Activated CD4-positive, alpha-beta memory T cell treated with anti-CD3 and anti-CD28 coated beads, Interleukin-2, amount 10 ng/mL, durations not matched to agents 7 days and 5 days (primary cell): ENCODE data around the gene TBC1D23. TPM values are rescaled to one million over a fixed set of nuclear protein-coding genes. Genes with fewer than 3 reads are reported as not detected.

Experiments
- CTCF ChIA-PET: fragments of 350-600 bp; sonication (Branson Sonifier 250); formaldehyde crosslinking; loops from one replicate; lab custom pipeline; 2021; ENCODE audit warnings: antibody characterized with exemption, inconsistent platforms; lab: Charles Lee
- POLR2A ChIA-PET: fragments of 350-600 bp; sonication (Branson Sonifier 250); formaldehyde crosslinking; loops from one replicate; lab custom pipeline; 2021; ENCODE audit warnings: antibody characterized with exemption; lab: Charles Lee
- DNase-seq: peaks from one replicate; pipeline ENCODE4 v3.0.0-alpha.2; 2020
- H3K27ac Mint-ChIP-seq: one replicate; pipeline ENCODE4 v1.8.0; 2021; ENCODE audit warnings: mild to moderate bottlenecking, mixed read lengths
- H3K27me3 Mint-ChIP-seq: one replicate; pipeline ENCODE4 v1.8.0; 2021; ENCODE audit warnings: mixed read lengths
- H3K36me3 Mint-ChIP-seq: one replicate; pipeline ENCODE4 v1.8.0; 2021; ENCODE audit warnings: low read depth, mixed read lengths
- H3K4me1 Mint-ChIP-seq: one replicate; pipeline ENCODE4 v1.8.0; 2021; ENCODE audit warnings: mixed read lengths
- H3K4me3 Mint-ChIP-seq: one replicate; pipeline ENCODE4 v1.8.0; 2021; ENCODE audit warnings: mild to moderate bottlenecking, mixed read lengths
- H3K9me3 Mint-ChIP-seq: one replicate; pipeline ENCODE4 v1.8.0; 2021; ENCODE audit warnings: mixed read lengths
- total RNA-seq, 2 experiments: library from RNA; stranded (reverse); gene quantifications; one replicate each; pipeline ENCODE4 v1.2.3, GENCODE V29; 2021

TBC1D23 gene
- total RNA-seq, 2 experiments from 2014 or later, result 26.5 to 29.3 TPM

DNA sequence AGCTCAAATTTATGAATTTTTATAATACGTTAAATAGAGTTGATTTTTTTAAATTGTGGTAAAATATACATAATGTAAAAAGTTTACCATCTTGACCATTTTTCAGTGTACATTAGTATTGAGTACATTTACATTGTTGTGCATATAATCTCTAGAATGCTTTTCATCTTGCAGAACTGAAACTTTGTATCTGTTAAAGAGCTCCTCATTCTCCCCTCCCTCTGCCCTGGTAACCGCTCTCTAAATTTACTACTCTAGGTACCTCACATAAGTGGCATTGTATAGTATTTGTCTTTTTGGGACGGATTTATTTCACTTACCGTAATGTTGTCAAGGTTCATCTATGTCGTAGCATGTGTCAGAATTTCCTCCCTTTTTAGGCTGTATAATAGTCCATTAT lies 13.6 kb downstream of the TBC1D23 start:
- CTCF ChIA-PET, result no interaction called here

DNA sequence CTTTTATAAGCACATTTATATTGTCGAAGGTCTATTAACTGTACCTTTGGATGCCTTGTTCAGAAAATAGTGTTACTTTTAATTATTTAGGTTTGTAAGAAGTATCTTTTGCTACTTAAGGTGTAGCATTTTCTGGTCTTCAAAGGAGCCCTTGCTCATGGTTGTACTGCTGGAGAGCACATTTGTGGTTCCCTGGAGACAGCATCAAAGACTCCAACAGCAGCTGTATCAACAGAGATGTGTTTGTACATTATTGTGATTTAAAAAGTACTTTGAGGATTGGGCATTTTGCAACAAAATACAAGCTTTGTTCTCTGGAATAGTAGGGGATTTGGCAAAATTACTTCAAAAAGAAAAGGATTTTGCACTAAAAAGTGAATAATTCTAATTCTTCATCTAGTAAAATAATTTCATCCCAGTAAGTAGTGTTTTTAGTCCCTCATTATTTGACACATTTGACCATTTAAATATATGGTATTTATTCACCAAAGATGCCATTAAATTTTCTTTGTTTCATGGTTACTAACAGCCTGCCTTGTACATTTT lies 16.5 kb downstream of the TBC1D23 start:
- no peak overlapping the region for H3K27ac Mint-ChIP-seq
- no peaks in the 10 kb centered on the region for H3K27me3 Mint-ChIP-seq
- H3K9me3 Mint-ChIP-seq, result no peaks in the 10 kb centered on the region
- ChIA-PET CTCF (interaction anchor here (0.5 to 1.3 kb wide), 2 partner anchors 19 to 445 kb away, joined by 3 to 4 read pairs; no protein-coding TSS in a partner anchor), POLR2A (no interaction called here)
- H3K4me1 Mint-ChIP-seq, result no peaks in the 10 kb centered on the region
- H3K4me3 Mint-ChIP-seq, result no peak overlapping the region
- H3K36me3 Mint-ChIP-seq, result peaks cover 4% of the 10 kb centered on the region
- no peak for DNase-seq

More for the DNA sequence above, 13.6 kb downstream of the TBC1D23 start:
- no peaks in the 10 kb centered on the region for H3K27me3 Mint-ChIP-seq
- POLR2A ChIA-PET, result no interaction called here
- no peak for DNase-seq
- H3K4me3 Mint-ChIP-seq, result no peak overlapping the region
- peaks cover 6% of the 10 kb centered on the region for H3K4me1 Mint-ChIP-seq
- no peak overlapping the region for H3K27ac Mint-ChIP-seq
- H3K36me3 Mint-ChIP-seq, result no peaks in the 10 kb centered on the region
- no peaks in the 10 kb centered on the region for H3K9me3 Mint-ChIP-seq

DNA sequence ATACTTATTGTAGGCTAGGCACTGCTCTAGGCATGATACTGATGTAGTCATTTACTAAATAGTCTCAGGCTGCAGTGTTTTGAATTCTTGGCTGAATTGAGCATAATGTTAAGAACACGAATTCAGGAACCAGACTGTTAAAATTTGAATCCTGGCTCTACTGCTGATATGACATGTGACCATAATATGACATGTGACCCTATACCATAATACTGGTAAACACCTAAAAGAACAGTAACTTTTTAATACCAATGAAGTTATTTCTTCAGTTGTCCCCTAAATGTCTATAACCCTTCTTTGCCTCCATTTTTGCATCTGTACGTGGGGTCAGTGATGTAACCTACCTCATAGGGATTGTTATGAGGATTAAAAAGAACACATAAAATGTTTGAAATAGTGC lies 18.1 kb downstream of the TBC1D23 start:
- ChIA-PET POLR2A (no interaction called here), CTCF (no interaction called here)
- Mint-ChIP-seq H3K4me3 (no peak overlapping the region), H3K36me3 (peaks cover 4% of the 10 kb centered on the region), H3K4me1 (peaks cover 1% of the 10 kb centered on the region), H3K9me3 (no peaks in the 10 kb centered on the region), H3K27me3 (no peaks in the 10 kb centered on the region), H3K27ac (no peak overlapping the region)
- no peak for DNase-seq

DNA sequence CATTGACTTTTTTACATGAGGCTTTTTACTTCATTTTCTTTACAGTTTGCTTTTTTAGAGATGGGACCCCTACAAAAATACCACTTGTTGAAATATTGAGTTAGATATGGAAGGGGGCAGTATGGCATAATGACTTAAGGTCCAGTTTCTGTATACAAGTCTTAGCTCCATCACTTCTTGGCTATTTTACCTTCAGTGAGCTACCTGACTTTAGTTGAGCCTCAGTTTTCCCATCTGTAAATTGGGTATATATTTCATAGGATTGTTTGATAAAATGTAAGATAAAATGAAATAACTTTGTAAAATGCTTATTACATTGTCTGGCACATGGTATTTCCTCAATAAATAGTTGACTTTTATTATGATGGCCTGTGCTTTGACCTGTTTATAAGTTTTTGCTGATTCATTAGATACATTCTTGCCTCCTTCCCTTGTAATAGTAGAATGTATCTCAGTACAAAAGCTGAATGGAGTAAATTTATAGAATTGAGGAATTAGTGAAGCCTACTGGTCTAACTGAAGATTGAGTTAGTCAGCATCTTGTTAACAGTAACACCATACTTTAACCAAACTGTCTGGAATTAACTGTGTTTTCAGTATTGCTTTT lies 27.6 kb downstream of the TBC1D23 start:
- H3K36me3 Mint-ChIP-seq, result peaks cover 21% of the 10 kb centered on the region
- POLR2A ChIA-PET, result no interaction called here
- H3K27ac Mint-ChIP-seq, result no peak overlapping the region
- no peaks in the 10 kb centered on the region for H3K27me3 Mint-ChIP-seq
- CTCF ChIA-PET, result no interaction called here
- H3K4me3 Mint-ChIP-seq, result no peak overlapping the region
- DNase-seq, result no peak
- peaks cover 8% of the 10 kb centered on the region for H3K4me1 Mint-ChIP-seq
- no peaks in the 10 kb centered on the region for H3K9me3 Mint-ChIP-seq

DNA sequence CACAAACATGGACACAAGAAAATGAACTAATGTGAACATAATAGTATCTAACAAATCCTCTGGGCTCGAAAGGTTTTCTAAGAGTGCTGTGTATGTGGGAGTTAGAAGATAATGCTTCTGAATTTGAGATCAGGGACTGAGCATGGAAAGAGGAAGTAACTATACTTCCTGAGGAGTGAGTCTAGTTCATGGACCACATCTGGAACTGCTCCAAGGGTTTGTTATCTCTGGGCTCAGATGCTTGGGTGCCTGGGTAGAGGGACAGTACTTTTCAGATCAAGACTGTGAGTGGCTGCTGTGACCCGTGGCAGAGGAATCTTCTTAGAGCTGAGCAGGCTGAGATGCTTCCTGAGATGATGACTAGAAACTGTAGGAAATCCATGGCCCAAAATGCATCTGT lies 28.5 kb downstream of the TBC1D23 start:
- Mint-ChIP-seq H3K4me1 (peaks cover 5% of the 10 kb centered on the region), H3K36me3 (peaks cover 20% of the 10 kb centered on the region), H3K27ac (no peak overlapping the region), H3K27me3 (no peaks in the 10 kb centered on the region), H3K9me3 (no peaks in the 10 kb centered on the region), H3K4me3 (no peak overlapping the region)
- ChIA-PET CTCF (no interaction called here), POLR2A (no interaction called here)
- no peak for DNase-seq

DNA sequence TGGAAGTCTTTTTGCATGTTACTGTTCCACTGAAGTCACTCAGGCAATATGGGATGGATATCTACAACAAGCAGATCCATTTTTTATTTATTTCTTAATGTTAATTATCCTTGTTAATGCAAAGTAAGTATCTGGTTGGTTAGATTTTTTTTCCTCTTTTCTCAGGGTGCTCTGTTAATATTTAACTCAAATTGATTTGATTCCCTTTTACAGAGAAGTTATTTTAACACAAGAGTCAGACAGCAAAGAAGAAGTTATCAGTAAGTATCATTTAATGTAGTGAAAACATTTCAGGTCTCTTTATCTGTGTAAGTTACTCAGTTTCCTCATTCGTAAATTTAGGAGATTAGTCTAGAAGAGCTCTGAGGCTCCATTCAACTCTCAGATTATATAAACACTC lies 34.3 kb downstream of the TBC1D23 start:
- H3K4me3 Mint-ChIP-seq, result no peak overlapping the region
- no peak overlapping the region for H3K27ac Mint-ChIP-seq
- no peaks in the 10 kb centered on the region for H3K9me3 Mint-ChIP-seq
- DNase-seq, result no peak
- peaks cover 24% of the 10 kb centered on the region for H3K36me3 Mint-ChIP-seq
- H3K27me3 Mint-ChIP-seq, result no peaks in the 10 kb centered on the region
- POLR2A ChIA-PET, result interaction anchor here (1.7 kb wide), 1 partner anchor 11 kb away, joined by 3 read pairs; no protein-coding TSS in a partner anchor
- H3K4me1 Mint-ChIP-seq, result peaks cover 5% of the 10 kb centered on the region
- CTCF ChIA-PET, result interaction anchor here (1.0 to 1.6 kb wide), 2 partner anchors 41 to 226 kb away, joined by 3 to 5 read pairs; no protein-coding TSS in a partner anchor

DNA sequence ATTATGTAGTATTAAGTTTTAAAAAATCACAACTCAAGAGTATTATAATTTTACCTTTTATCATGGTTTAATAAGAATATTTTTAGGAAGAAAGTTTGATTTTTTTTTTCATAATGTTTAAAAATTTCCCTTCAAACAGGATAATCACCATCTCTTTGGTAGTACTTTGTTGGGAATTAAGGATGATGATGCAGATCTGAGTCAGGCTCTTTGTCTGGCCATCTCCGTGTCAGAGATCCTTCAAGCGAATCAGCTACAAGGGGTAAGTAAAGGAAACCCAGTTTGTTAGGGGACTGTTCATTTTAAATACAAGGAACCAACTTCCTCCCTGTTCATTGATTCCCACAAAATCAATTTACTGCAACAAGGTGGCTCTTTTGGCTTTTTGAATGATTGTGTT lies 37.0 kb downstream of the TBC1D23 start:
- ChIA-PET CTCF (interaction anchor here (0.7 kb wide), 1 partner anchor 159 kb away, joined by 3 read pairs; no protein-coding TSS in a partner anchor), POLR2A (no interaction called here)
- Mint-ChIP-seq H3K27ac (no peak overlapping the region), H3K36me3 (peaks cover 28% of the 10 kb centered on the region), H3K4me3 (no peak overlapping the region), H3K4me1 (no peaks in the 10 kb centered on the region), H3K27me3 (no peaks in the 10 kb centered on the region), H3K9me3 (no peaks in the 10 kb centered on the region)
- no peak for DNase-seq

DNA sequence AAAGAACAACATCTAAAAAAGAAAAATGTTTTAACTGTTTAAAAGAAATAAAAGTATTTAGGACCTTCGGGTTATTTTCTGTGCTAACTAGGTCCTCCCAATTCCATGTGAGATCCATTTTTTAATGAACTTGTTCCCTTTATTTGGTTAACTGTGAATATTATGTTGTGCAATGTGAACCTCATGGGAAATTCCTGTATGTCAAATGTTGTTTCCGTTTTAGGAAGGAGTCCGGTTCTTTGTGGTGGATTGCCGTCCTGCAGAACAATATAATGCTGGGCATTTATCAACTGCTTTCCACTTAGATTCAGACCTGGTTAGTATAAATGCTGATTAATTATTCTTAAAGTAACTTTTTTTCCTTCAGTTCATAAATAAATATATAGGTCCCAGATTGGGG lies 38.2 kb downstream of the TBC1D23 start:
- no peak for DNase-seq
- Mint-ChIP-seq H3K27me3 (no peaks in the 10 kb centered on the region), H3K4me1 (no peaks in the 10 kb centered on the region), H3K4me3 (no peak overlapping the region), H3K27ac (no peak overlapping the region), H3K36me3 (peaks cover 31% of the 10 kb centered on the region), H3K9me3 (no peaks in the 10 kb centered on the region)
- CTCF ChIA-PET, result no interaction called here
- POLR2A ChIA-PET, result no interaction called here

DNA sequence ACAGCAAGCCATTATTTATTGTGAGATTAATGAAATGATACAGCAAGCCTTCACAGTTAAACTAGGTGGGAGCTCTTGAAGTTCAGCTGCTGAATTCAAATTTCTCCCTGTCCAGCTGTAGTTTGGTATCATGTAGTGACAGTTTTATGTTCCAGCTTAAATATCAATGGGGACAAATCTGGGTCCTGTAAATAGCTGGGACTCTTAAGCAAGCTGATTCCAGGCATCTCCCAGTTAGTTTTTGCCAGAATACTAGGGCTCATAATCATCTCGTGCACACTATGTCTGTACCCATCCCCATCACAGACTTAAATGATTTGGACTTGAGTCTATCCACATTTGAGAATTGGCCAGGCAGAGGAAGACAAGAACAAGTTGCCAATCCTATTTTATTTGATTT lies 45.9 kb downstream of the TBC1D23 start:
- H3K9me3 Mint-ChIP-seq, result no peaks in the 10 kb centered on the region

DNA sequence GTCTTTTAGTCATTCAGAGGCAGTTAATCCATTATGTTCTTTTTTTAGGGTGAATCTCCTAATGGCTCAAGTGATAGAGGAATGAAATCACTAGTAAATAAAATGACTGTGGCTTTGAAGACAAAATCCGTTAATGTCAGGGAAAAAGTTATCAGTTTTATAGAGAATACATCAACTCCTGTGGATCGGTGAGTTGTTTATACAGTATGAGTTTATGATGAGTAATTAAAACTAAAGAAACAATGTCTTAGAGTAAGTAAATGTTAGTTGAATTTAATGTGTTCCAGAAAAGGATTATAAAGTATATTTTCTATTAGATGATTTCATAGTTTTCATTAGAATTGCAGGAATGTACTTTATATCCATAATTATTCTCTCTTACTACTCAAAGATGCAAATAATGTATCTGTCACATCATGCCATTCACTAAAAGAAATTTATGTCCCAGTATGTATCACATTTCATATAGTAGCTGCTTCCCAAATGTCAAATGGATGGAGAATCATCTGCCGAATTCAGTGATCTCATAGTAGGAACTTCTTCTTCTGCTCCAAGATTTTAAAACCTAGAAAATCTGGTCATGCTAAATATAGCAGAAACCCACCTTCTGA lies 49.7 kb downstream of the TBC1D23 start:
- Mint-ChIP-seq H3K4me3 (no peak overlapping the region), H3K4me1 (peaks cover 2% of the 10 kb centered on the region), H3K27me3 (no peaks in the 10 kb centered on the region), H3K36me3 (peaks cover 5% of the 10 kb centered on the region), H3K27ac (no peak overlapping the region), H3K9me3 (no peaks in the 10 kb centered on the region)
- ChIA-PET CTCF (no interaction called here), POLR2A (interaction anchor here (1.3 kb wide), 1 partner anchor 10 kb away, joined by 3 read pairs; no protein-coding TSS in a partner anchor)
- no peak for DNase-seq

More for the DNA sequence above, 45.9 kb downstream of the TBC1D23 start:
- Mint-ChIP-seq H3K4me1 (peaks cover 2% of the 10 kb centered on the region), H3K4me3 (no peak overlapping the region), H3K27me3 (no peaks in the 10 kb centered on the region), H3K27ac (no peak overlapping the region), H3K36me3 (peaks cover 8% of the 10 kb centered on the region)
- no peak for DNase-seq
- ChIA-PET CTCF (no interaction called here), POLR2A (no interaction called here)

DNA sequence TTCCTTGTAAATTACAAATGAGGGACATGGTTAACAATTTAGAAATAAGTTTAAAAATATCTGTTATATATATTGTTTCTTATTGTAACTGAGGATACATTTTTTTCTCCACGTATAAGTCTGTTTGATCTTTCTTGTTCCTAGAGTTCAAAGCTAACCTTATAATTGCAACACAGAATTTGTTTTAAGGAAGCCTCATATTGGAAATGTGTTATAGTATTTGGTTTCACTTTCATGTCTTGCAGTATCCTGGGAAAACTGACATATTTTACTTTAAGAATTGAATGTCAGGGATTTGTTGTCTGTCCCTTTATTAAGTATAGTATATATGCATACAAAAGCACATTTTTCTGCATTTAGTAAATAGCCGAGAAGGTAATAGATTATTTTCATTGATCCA lies 50.2 kb downstream of the TBC1D23 start:
- Mint-ChIP-seq H3K4me3 (no peak overlapping the region), H3K4me1 (peaks cover 2% of the 10 kb centered on the region)
- CTCF ChIA-PET, result no interaction called here

DNA sequence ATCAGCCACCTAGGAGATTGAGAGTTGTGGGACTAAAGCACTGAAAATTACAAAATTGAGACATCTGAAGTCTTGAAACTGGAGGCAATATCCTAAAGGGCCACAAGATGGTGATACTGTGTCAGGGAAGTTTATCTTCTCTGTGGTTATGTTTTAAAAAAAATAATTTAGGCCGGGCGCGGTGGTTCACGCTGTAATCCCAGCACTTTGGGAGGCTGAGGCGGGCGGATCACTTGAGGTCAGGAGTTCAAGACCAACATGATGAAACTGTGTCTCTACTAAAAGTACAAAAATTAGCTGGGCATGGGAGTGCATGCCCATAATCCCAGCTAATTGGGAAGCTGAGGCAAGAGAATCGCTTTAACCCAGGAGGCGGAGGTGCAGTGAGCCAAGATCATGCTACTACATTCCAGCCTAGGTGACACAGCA lies 55.9 kb downstream of the TBC1D23 start:
- peak; percentile 43 for DNase-seq
- H3K27ac Mint-ChIP-seq, result no peak overlapping the region
- H3K4me1 Mint-ChIP-seq, result peaks cover 15% of the 10 kb centered on the region
- H3K27me3 Mint-ChIP-seq, result no peaks in the 10 kb centered on the region
- H3K36me3 Mint-ChIP-seq, result peaks cover 5% of the 10 kb centered on the region
- ChIA-PET CTCF (interaction anchor here (0.7 to 3.4 kb wide), 18 partner anchors 11 to 723 kb away, joined by 3 to 35 read pairs (median 4); partner anchors contain the start of genes LNP1, NIT2, TBC1D23 and TOMM70), POLR2A (interaction anchor here (0.7 to 1.6 kb wide), 3 partner anchors 83 to 463 kb away, joined by 3 to 7 read pairs (median 3); partner anchors contain the start of gene LNP1)
- H3K4me3 Mint-ChIP-seq, result no peak overlapping the region
- H3K9me3 Mint-ChIP-seq, result no peaks in the 10 kb centered on the region

More for the DNA sequence above, 50.2 kb downstream of the TBC1D23 start:
- no peaks in the 10 kb centered on the region for H3K9me3 Mint-ChIP-seq
- peaks cover 5% of the 10 kb centered on the region for H3K36me3 Mint-ChIP-seq
- no peaks in the 10 kb centered on the region for H3K27me3 Mint-ChIP-seq
- no peak overlapping the region for H3K27ac Mint-ChIP-seq
- no peak for DNase-seq
- POLR2A ChIA-PET, result interaction anchor here (1.3 kb wide), 1 partner anchor 11 kb away, joined by 3 read pairs; no protein-coding TSS in a partner anchor

DNA sequence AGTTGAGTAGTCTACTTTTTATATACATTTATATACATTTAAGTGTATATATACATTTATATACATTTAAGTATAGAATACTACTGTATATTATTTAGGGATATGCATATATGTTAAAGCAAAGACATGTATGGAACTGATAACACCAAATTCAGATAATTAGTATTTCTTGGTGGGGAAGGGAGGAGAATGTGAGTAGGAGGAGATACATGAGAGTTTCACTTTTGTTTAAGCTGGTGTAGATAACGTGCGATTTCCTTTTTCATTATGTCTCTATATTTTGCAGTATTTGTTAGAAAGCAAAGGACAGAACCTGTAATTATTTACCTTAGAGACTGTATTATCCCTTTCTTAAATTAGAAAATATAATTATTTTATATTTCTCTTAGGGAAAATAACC lies 57.1 kb downstream of the TBC1D23 start:
- Mint-ChIP-seq H3K27ac (no peak overlapping the region), H3K36me3 (peaks cover 5% of the 10 kb centered on the region), H3K4me3 (peak overlapping the region; percentile 8), H3K9me3 (no peaks in the 10 kb centered on the region), H3K27me3 (no peaks in the 10 kb centered on the region), H3K4me1 (peaks cover 15% of the 10 kb centered on the region)
- CTCF ChIA-PET, result interaction anchor here (1.4 to 3.4 kb wide), 3 partner anchors 83 to 285 kb away, joined by 4 to 35 read pairs (median 15); partner anchors contain the start of genes LNP1 and TOMM70
- POLR2A ChIA-PET, result interaction anchor here (1.0 to 1.6 kb wide), 2 partner anchors 82 to 84 kb away, joined by 3 to 6 read pairs; partner anchors contain the start of gene LNP1
- DNase-seq, result no peak
